ENCODE data around the gene CLDN14. TPM values are rescaled to one million over a fixed set of nuclear protein-coding genes. Genes with fewer than 3 reads are reported as not detected.

CLDN14 gene
- total RNA-seq, 1 experiment from 2014 or later: not detected

DNA sequence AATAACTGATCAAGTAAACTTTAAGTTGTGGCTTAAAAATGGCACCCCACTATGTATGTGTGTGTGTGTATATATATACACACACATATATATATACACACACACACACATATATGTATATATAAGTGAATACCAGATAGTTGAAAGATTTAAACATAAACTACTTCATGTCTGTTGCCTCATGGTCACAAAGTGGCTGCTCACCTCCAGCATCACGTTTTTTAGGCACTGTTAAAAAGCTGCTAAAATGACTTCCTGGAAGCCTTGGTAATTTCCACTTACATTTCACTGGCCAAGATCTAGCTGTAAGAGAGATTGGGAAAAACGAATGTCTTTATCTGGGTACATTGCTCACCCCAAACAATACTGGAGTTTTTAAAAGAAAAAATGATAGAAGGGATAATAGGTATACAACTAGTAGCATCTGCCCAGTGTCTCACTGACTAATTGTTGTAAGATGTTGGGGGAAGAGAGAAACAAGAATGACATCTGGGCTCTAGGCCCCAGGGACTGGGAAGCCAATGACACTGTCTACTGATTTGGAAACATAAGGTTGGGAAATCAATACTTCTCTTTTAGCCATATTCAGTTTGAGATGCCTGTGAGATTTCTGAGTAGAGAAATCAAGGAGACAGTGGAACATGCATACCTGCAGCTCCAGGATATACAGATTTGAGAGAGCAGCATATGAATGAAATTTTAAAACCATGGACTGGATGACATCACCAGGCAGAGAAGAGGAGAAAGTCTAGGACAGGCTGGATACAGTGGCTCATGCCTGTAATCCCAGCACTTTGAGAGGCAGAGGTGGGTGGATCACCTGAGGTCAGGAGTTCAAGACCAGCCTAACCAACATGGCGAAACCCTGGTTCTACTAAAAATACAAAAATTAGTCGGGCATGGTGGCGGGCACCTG is 42.8 kb downstream of the CLDN14 start:
- DNase-seq: no peak
- H4K8ac ChIP-seq (replicated peaks; ENCODE audit: insufficient read length, low read depth, low read length): no peak overlapping the region
- H3K27ac Mint-ChIP-seq: peak overlapping the region in 1 of 3 experiments; percentile 28; a peak in 1 of 7 replicates
- TF ChIP-seq, protein P1, sequence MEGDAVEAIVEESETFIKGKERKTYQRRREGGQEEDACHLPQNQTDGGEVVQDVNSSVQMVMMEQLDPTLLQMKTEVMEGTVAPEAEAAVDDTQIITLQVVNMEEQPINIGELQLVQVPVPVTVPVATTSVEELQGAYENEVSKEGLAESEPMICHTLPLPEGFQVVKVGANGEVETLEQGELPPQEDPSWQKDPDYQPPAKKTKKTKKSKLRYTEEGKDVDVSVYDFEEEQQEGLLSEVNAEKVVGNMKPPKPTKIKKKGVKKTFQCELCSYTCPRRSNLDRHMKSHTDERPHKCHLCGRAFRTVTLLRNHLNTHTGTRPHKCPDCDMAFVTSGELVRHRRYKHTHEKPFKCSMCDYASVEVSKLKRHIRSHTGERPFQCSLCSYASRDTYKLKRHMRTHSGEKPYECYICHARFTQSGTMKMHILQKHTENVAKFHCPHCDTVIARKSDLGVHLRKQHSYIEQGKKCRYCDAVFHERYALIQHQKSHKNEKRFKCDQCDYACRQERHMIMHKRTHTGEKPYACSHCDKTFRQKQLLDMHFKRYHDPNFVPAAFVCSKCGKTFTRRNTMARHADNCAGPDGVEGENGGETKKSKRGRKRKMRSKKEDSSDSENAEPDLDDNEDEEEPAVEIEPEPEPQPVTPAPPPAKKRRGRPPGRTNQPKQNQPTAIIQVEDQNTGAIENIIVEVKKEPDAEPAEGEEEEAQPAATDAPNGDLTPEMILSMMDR (conservative IDR thresholded peaks at IDR 0.05): no peak
- H2AK5ac ChIP-seq (ENCODE audit: insufficient read length, low read length): no peak overlapping the region
- no peak overlapping the region for H3K27ac ChIP-seq (ENCODE audit: insufficient read length, low read depth, low read length)
- no peaks in the 10 kb centered on the region for H3K36me3 Mint-ChIP-seq (ENCODE audit: insufficient read depth in 1 of 3, low read depth in 3 of 3)
- H3K79me1 ChIP-seq (ENCODE audit: insufficient read depth, low read depth, low read length, poor library complexity, severe bottlenecking): no peaks in the 10 kb centered on the region
- no peak overlapping the region for H2BK15ac ChIP-seq (ENCODE audit: low read depth, low read length)
- no peak overlapping the region for H2BK20ac ChIP-seq (ENCODE audit: low read depth, low read length, poor library complexity, severe bottlenecking)
- no peak overlapping the region for H3K56ac ChIP-seq (ENCODE audit: insufficient read length, low read depth, low read length)
- H3T11ph ChIP-seq (ENCODE audit: low read length): no peak overlapping the region
- no peak overlapping the region for H2BK120ac ChIP-seq (ENCODE audit: low read depth, low read length, poor library complexity, severe bottlenecking)
- no peak overlapping the region for H3K4ac ChIP-seq (ENCODE audit: low read depth, low read length)
- H3K23ac ChIP-seq (ENCODE audit: insufficient read length, low read depth, low read length): no peak overlapping the region
- H3K9me3 ChIP-seq (ENCODE audit: control insufficient read depth, low read depth, low read length): no peaks in the 10 kb centered on the region
- H2BK5ac ChIP-seq (ENCODE audit: insufficient read length, low read length): no peak overlapping the region
- no peak overlapping the region for H4K5ac ChIP-seq (ENCODE audit: insufficient read length, low read depth, low read length)
- H3K4me1 Mint-ChIP-seq: peaks cover 9 to 11% of the 10 kb centered on the region in 2 experiments; a peak in 3 of 4 replicates
- no peak overlapping the region for H3K4me3 Mint-ChIP-seq
- no peaks in the 10 kb centered on the region for H4K20me1 ChIP-seq (ENCODE audit: control insufficient read depth, insufficient read depth, insufficient read length)
- no peak overlapping the region for H3K14ac ChIP-seq (ENCODE audit: insufficient read depth, low read length)
- H3K9ac ChIP-seq (ENCODE audit: extremely low read depth, insufficient read length, low read length): no peak overlapping the region
- no peaks in the 10 kb centered on the region for H3K4me1 ChIP-seq (ENCODE audit: insufficient read depth, low read length)
- no peaks in the 10 kb centered on the region for H3K27me3 Mint-ChIP-seq (ENCODE audit: low read depth)
- no peaks in the 10 kb centered on the region for H3K9me3 Mint-ChIP-seq
- WGBS (ENCODE audit: extremely low coverage, insufficient read length, low lambda C conversion rate): no CpG with 5 or more reads among the region's 5 CpGs
- no peak overlapping the region for H3K18ac ChIP-seq (ENCODE audit: insufficient read length, low read depth, low read length)
- H2BK12ac ChIP-seq (ENCODE audit: insufficient read length, low read depth, low read length): no peak overlapping the region
- H3K4me2 ChIP-seq (ENCODE audit: insufficient read depth, insufficient read length, low read length): no peak overlapping the region
- H4K91ac ChIP-seq (ENCODE audit: insufficient read length, low read depth, low read length): no peak overlapping the region
- no peak overlapping the region for H2AFZ ChIP-seq (ENCODE audit: low read length)
- H3K23me2 ChIP-seq (ENCODE audit: insufficient read length, low read depth, low read length, poor library complexity, severe bottlenecking): no peaks in the 10 kb centered on the region
- H3K27me3 ChIP-seq (ENCODE audit: insufficient read depth, low read length): no peaks in the 10 kb centered on the region
- H3K79me2 ChIP-seq (ENCODE audit: insufficient read depth, low read length): no peaks in the 10 kb centered on the region

Data from H9 (cell line).